ENCODE results near the gene WDFY1. TPM values are rescaled to one million over a fixed set of nuclear protein-coding genes. Genes with fewer than 3 reads are reported as not detected.

WDFY1 gene
- total RNA-seq, 4 donors from 2014 or later: 40.4 to 99.6 (median 71.6) TPM

DNA sequence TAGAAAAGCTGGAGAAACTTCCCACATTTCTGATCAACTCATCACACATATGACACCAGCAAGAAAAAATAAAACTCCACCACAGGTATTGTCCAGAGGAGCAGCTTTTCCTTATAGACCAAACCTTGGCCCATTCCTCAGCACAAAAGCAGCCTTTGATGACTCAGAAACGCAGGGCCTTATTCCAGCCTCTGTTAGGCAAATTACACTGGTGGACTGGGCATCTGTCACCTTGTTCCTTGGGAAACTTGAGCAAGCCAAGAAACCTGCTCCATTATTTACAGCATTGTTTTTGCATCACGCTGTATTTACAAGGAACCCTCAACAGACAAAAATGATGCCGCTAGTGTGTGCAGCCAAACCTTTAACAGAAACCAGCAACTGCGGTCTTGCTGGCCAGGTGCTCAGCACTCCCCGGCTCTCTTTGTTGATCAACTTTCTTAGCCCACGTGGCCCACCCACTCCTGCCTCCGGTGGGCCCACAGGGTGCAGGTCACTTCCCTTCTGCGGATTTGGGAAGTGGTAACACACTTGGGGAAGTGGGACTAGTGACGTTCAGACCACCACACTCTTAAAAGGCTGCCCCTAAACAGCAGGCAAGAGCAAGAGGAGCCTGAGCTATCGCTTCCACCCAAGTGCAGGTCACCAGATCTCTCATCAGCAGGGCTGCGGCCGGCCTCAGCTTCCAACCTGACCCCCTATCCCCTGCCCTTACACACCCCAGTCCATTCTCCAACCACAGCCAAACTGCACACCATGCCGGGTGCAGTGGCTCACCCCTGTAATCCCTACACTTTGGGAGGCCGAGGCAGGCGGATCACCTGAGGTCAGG, 109.2 kb downstream of the WDFY1 start:
- in situ Hi-C loops (cut with MboI; ENCODE audit: low pct_ligation_motif_present in 1 of 4, low pct_unique_long_range_greater_than_20kb in 1 of 4, low sequenced_read_pairs in 3 of 4): no loop called here
- H3K4me3 ChIP-seq: peak overlapping the region in 2 of 4 donors; percentile 68 to 86
- H3K27ac ChIP-seq: peak overlapping the region in 1 of 4 donors; percentile 88

GRCh38 chr2:223834431-223834830, 110.7 kb downstream of the WDFY1 start:
- no peak overlapping the region for H3K27ac ChIP-seq
- in situ Hi-C loops (cut with MboI; ENCODE audit: low pct_ligation_motif_present in 1 of 4, low pct_unique_long_range_greater_than_20kb in 1 of 4, low sequenced_read_pairs in 3 of 4) (no loop called here), intact Hi-C loops (cut with DNase I; ENCODE audit: low total_unique reads) (no loop called here)
- H3K4me1 ChIP-seq: peaks cover 0 to 10% (median 7%) of the 10 kb centered on the region in 4 donors
- H3K36me3 ChIP-seq: no peaks in the 10 kb centered on the region
- H3K4me3 ChIP-seq: no peak overlapping the region
- no peak for TF ChIP-seq EP300 (IDR thresholded peaks at IDR 0.05; ENCODE audit: low read depth)
- DNase-seq: no peak
- no peaks in the 10 kb centered on the region for H3K9me3 ChIP-seq
- no peaks in the 10 kb centered on the region for H3K27me3 ChIP-seq
- WGBS, 2 donors (ENCODE audit: low coverage in 1 of 2): 100% methylated on average over 1 of the region's 1 CpG

More for the DNA sequence above, 109.2 kb downstream of the WDFY1 start:
- peak; percentile 31 for DNase-seq
- H3K4me1 ChIP-seq: peaks cover 0 to 10% (median 7%) of the 10 kb centered on the region in 4 donors
- TF ChIP-seq POLR2A (IDR thresholded peaks at IDR 0.05) (peak; percentile 7), EP300 (IDR thresholded peaks at IDR 0.05; ENCODE audit: low read depth) (no peak)
- no peaks in the 10 kb centered on the region for H3K36me3 ChIP-seq
- no peaks in the 10 kb centered on the region for H3K27me3 ChIP-seq
- intact Hi-C loops (cut with DNase I; ENCODE audit: low total_unique reads): no loop called here
- WGBS, 2 donors (ENCODE audit: low coverage in 1 of 2): 74 to 100% methylated on average over 1 to 15 of the region's 15 CpGs
- H3K9me3 ChIP-seq: no peaks in the 10 kb centered on the region

DNA sequence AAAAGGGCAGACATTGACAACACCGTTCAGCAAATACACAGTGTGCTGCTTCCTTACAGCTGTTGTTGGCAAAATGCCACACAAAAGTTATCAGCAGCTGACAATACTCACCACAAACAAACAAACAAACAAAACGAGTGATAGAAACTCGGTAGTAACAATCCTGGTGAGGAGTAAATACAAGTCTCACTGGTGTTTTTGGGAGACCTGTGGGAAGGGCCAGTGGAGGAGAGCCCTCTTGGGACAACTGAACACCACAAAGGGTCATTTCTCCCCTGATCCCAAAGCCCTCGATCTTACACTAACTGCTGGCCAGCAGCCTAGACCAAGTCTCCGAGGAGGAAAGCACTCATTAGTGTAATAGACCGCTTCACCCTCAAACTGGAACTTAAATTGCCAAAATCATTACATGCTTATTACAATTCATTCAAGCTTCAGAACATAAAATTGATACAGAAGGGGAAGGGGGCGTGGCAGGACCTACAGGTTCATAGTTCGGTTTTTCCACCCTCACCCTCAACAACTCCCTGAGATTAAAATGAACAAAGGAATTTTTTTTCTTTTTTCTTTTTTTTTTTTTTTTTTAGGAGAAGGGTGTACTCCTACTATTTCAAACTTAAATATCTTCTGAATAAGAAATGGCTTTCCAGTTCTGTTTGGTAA, 112.8 kb downstream of the WDFY1 start:
- peaks cover 0 to 10% (median 7%) of the 10 kb centered on the region in 4 donors for H3K4me1 ChIP-seq
- intact Hi-C loops (cut with DNase I; ENCODE audit: low total_unique reads): no loop called here
- no peak overlapping the region for H3K27ac ChIP-seq
- no peaks in the 10 kb centered on the region for H3K27me3 ChIP-seq
- no peaks in the 10 kb centered on the region for H3K36me3 ChIP-seq
- in situ Hi-C loops (cut with MboI; ENCODE audit: low pct_ligation_motif_present in 1 of 4, low pct_unique_long_range_greater_than_20kb in 1 of 4, low sequenced_read_pairs in 3 of 4): no loop called here
- no peak overlapping the region for H3K4me3 ChIP-seq
- 39 to 43% methylated on average over 8 of the region's 8 CpGs for WGBS, 2 donors (ENCODE audit: low coverage in 1 of 2)
- no peaks in the 10 kb centered on the region for H3K9me3 ChIP-seq
- TF ChIP-seq EP300 (IDR thresholded peaks at IDR 0.05; ENCODE audit: low read depth) (no peak), POLR2AphosphoS5 (IDR thresholded peaks at IDR 0.05) (no peak), POLR2A (IDR thresholded peaks at IDR 0.05) (no peak)
- TF ChIP-seq, protein P1, sequence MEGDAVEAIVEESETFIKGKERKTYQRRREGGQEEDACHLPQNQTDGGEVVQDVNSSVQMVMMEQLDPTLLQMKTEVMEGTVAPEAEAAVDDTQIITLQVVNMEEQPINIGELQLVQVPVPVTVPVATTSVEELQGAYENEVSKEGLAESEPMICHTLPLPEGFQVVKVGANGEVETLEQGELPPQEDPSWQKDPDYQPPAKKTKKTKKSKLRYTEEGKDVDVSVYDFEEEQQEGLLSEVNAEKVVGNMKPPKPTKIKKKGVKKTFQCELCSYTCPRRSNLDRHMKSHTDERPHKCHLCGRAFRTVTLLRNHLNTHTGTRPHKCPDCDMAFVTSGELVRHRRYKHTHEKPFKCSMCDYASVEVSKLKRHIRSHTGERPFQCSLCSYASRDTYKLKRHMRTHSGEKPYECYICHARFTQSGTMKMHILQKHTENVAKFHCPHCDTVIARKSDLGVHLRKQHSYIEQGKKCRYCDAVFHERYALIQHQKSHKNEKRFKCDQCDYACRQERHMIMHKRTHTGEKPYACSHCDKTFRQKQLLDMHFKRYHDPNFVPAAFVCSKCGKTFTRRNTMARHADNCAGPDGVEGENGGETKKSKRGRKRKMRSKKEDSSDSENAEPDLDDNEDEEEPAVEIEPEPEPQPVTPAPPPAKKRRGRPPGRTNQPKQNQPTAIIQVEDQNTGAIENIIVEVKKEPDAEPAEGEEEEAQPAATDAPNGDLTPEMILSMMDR (IDR thresholded peaks at IDR 0.05): no peak
- DNase-seq: no peak

- H3K27me3 ChIP-seq: no peaks in the 10 kb centered on the region
- WGBS, 2 donors (ENCODE audit: low coverage in 1 of 2): 94 to 97% methylated on average over 3 to 5 of the region's 5 CpGs
- in situ Hi-C loops (cut with MboI; ENCODE audit: low pct_ligation_motif_present in 1 of 4, low pct_unique_long_range_greater_than_20kb in 1 of 4, low sequenced_read_pairs in 3 of 4): no loop called here
- intact Hi-C loops (cut with DNase I; ENCODE audit: low total_unique reads): no loop called here
- no peaks in the 10 kb centered on the region for H3K4me1 ChIP-seq
- no peak overlapping the region for H3K4me3 ChIP-seq
- no peak overlapping the region for H3K27ac ChIP-seq
- no peaks in the 10 kb centered on the region for H3K36me3 ChIP-seq
- H3K9me3 ChIP-seq: no peaks in the 10 kb centered on the region
- DNase-seq: no peak
- TF ChIP-seq POLR2AphosphoS5 (IDR thresholded peaks at IDR 0.05): no peak
- no peak for TF ChIP-seq EP300 (IDR thresholded peaks at IDR 0.05; ENCODE audit: low read depth)
Measured at GRCh38 chr2:223829128-223829527, 116.0 kb downstream of the WDFY1 start.

DNA sequence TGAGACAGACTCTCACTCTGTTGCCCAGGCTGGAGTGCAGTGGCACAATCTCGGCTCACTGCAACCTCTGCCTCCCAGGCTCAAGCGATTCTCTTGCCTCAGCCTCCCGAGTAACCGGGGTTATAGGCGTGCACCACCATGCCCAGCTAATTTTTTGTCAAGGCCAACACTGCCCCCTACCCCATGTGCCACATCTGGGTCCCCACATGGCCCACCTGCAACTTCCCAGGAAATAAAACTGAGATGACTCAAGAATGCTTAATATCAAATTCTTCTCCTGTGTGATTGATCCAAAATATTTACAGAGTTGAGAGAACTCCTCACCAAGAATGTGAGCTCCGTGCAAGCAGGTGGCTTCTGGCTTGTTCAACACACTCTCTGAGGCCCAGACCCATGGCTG, 116.8 kb downstream of the WDFY1 start:
- Histone ChIP-seq H3K36me3 (no peaks in the 10 kb centered on the region), H3K9me3 (no peaks in the 10 kb centered on the region), H3K4me1 (no peaks in the 10 kb centered on the region), H3K4me3 (no peak overlapping the region), H3K27me3 (no peaks in the 10 kb centered on the region), H3K27ac (no peak overlapping the region)
- DNase-seq: no peak
- intact Hi-C loops (cut with DNase I; ENCODE audit: low total_unique reads): no loop called here
- TF ChIP-seq EP300 (IDR thresholded peaks at IDR 0.05; ENCODE audit: low read depth): no peak
- no peak for TF ChIP-seq POLR2A (IDR thresholded peaks at IDR 0.05)
- TF ChIP-seq, protein P1 (IDR thresholded peaks at IDR 0.05): no peak
- no peak for TF ChIP-seq POLR2AphosphoS5 (IDR thresholded peaks at IDR 0.05)
- 92 to 100% methylated on average over 3 to 6 of the region's 6 CpGs for WGBS, 2 donors (ENCODE audit: low coverage in 1 of 2)
- in situ Hi-C loops (cut with MboI; ENCODE audit: low pct_ligation_motif_present in 1 of 4, low pct_unique_long_range_greater_than_20kb in 1 of 4, low sequenced_read_pairs in 3 of 4): no loop called here
